ENCODE measurements around the gene CNOT8.

GRCh38 chr5:154836225-154836624, 22.2 kb upstream of the CNOT8 start:
- TF ChIP-seq, protein P1, sequence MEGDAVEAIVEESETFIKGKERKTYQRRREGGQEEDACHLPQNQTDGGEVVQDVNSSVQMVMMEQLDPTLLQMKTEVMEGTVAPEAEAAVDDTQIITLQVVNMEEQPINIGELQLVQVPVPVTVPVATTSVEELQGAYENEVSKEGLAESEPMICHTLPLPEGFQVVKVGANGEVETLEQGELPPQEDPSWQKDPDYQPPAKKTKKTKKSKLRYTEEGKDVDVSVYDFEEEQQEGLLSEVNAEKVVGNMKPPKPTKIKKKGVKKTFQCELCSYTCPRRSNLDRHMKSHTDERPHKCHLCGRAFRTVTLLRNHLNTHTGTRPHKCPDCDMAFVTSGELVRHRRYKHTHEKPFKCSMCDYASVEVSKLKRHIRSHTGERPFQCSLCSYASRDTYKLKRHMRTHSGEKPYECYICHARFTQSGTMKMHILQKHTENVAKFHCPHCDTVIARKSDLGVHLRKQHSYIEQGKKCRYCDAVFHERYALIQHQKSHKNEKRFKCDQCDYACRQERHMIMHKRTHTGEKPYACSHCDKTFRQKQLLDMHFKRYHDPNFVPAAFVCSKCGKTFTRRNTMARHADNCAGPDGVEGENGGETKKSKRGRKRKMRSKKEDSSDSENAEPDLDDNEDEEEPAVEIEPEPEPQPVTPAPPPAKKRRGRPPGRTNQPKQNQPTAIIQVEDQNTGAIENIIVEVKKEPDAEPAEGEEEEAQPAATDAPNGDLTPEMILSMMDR (conservative IDR thresholded peaks at IDR 0.05; ENCODE audit: low read length): no peak
- no peak for TF ChIP-seq EZH2phosphoT487 (IDR thresholded peaks at IDR 0.05; ENCODE audit: borderline replicate concordance, low read depth, low read length)

Data from OCI-LY7 (cell line).